ENCODE data around the gene TMEM131L. TPM values are rescaled to one million over a fixed set of nuclear protein-coding genes. Genes with fewer than 3 reads are reported as not detected.
A peak's percentile ranks its signal among the peaks of the same experiment; 100 is the strongest.
"Not testable (repeated sequence)": the region's sequence is repeated elsewhere in the genome, so short reads cannot be mapped to it uniquely, and the experiment has no call there.

TMEM131L gene
- total RNA-seq, 1 experiment from 2014 or later: 8.2 TPM

GRCh38 chr4:153499005-153499404, 32.8 kb downstream of the TMEM131L start:
- DNase-seq (ENCODE audit: low read depth): no peak

DNA sequence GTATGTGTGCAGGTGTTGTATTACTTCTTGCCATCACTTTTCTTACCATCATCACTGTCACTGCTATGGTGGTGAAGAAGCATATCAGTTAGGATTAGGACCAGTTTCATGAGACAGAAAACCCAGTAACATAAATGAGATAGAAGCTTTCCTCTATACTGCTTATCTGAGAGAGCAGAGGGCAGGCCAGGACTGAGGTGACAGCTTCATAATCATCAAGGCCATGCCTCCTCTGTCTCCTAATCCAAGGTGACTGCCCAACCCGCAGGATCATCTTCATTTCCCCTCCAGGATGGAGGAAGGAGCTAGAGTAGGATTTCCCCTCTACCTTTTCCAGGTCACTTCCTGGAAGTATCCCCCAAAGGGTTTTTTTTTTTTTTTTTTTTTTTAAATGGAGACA, 35.4 kb downstream of the TMEM131L start:
- DNase-seq (ENCODE audit: low read depth): no peak

- no peak for DNase-seq (ENCODE audit: low read depth)
Observed at GRCh38 chr4:153502584-153502983, 36.4 kb downstream of the TMEM131L start.

DNA sequence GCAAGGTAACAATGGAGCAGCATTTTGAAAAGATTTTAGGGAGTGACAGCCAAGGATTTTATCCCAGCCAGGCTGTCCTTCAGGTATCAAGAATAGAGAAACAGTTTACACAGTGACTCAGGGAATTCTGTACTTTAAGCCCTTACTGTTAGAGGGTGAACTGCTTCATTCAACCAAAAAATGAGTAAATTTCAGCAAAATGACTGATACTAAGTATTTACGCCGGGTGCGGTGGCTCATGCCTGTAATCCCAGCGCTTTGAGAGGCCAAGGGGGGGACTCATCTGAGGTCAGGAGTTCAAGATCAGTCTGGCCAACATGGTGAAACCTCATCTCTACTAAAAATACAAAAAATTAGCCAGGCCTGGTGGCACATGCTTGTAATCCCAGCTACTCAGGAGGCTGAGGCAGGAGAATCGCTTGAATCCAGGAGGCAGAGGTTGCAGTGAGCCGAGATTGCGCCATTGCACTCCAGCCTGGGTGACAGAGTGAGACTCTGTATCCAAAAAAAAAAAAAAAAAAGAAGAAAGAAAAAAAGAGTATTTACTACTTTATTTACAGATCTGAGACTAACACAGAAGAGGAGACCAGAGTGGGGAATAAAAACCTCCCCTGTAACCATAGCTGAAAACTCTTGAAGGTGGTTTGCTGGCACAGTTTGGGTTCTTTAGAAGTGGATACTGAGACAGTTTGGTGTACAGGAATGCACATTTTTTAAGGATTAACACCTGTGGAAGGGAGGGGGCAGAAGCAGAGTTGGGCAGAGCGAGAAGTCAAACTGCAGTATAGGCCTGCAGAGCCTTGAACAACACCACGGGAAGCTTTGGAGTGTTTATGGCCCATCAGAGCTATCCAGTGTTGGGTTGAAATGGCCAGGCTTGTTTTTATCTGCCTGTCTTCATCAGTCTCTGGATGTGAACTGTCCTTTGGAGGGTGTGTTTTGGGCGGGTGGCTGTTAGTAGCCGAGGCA, 40.5 kb downstream of the TMEM131L start:
- no peak for DNase-seq (ENCODE audit: low read depth)

DNA sequence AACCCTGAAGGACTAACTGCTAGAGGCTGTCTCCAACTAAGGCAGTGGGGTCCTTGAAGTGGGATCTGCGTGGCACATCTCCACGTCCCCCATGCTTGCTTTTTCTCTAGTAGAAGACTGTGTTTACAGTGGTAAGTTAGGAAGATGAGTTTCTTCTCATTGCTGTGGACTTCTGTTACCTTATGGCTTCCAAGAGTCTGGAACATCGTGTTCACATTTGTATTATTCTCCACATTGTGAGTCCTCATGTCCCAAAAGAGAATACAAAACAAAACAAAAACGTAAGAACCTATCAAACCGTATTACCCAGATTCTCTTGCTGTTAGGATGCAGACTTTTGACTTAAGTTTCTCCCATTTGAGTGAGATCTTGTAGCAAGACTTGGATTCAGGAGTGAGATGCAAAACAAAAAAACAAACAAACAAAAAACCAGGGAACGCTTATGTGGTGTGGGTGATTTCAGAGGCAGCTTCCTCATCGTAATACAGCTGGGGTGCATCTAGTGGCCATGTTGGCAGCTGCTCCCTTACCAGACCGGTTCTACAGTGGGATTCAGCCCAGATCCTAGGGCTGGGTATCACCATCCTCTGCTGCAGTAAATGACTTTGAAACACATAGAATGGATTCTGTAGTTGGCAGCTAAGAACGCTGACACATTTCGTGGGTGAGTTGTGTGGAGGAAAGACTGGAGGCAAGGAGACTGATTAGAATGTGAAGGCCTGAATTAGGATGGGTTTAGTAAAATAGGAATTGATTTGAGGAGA, 41.3 kb downstream of the TMEM131L start:
- no peak for DNase-seq (ENCODE audit: low read depth)

DNA sequence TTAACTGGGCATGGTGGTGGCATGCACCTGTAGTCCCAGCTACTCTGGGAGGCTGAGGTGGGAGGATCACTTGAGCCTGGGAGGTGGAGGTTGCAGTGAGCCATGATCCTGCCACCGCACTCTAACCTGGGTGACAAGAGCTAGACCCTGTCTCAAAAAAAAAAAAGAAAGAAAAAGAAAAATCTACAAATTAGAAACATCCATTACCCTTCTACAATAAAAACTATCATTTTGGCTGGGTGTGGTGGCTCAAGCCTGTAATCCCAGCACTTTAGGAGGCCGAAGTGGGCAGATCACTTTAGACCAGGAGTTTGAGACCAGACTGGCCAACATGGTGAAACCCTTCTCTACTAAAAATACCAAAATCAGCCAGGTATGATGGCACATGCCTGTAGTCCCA, 43.1 kb downstream of the TMEM131L start:
- DNase-seq (ENCODE audit: low read depth): not testable (repeated sequence)

DNA sequence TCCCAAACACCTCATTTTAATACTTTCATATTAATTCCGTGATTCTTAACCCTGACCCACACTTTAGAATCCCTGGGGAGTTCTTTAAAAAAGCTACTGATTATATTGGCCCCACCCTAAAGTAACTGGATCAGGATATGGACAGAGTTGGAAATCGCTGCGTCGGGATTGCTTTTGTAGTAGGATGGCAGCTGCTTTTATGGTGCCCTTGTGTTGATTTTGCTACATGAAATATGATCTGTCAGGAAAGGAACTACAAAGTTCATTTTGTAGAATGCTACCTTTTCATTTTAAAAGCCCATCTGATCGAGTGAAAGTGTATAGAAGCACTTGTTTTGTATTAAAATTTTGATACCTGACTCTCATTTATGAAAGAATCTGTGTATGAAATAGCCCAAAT, 43.6 kb downstream of the TMEM131L start:
- DNase-seq (ENCODE audit: low read depth): no peak

- no peak for DNase-seq (ENCODE audit: low read depth)
Observed at GRCh38 chr4:153510252-153511001, 44.3 kb downstream of the TMEM131L start.

GRCh38 chr4:153511104-153511503, 44.9 kb downstream of the TMEM131L start:
- no peak for DNase-seq (ENCODE audit: low read depth)

- DNase-seq (ENCODE audit: low read depth): no peak
Observed at GRCh38 chr4:153512162-153512852, 46.1 kb downstream of the TMEM131L start.

DNA sequence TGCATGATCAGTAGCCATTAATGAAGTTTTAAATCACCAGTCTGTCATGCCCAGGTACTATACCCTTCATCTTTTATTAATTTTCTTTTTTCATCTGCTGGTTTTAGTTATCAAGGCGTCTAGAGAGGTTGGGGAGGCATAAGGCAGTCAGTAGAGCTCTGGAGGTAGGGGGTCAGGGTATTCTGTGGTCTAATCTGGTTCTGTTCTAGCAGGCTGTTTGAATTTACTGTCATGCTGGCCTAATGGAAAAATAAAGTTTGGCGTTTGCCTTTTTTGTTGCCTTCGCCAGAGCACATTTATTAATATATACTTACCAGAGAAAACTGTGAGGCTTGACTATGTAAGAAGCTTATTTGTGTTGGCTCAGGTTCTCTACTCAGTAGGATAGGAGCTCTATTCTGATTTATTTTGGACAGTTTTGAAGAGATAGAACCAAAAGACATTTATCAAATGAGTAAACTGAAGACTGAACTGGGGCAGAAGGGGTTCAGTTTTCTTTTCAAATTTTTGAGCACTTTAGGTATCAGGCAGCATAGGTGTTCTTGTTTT, 46.9 kb downstream of the TMEM131L start:
- no peak for DNase-seq (ENCODE audit: low read depth)

GRCh38 chr4:153513596-153513995, 47.4 kb downstream of the TMEM131L start:
- DNase-seq (ENCODE audit: low read depth): peak; percentile 61

DNA sequence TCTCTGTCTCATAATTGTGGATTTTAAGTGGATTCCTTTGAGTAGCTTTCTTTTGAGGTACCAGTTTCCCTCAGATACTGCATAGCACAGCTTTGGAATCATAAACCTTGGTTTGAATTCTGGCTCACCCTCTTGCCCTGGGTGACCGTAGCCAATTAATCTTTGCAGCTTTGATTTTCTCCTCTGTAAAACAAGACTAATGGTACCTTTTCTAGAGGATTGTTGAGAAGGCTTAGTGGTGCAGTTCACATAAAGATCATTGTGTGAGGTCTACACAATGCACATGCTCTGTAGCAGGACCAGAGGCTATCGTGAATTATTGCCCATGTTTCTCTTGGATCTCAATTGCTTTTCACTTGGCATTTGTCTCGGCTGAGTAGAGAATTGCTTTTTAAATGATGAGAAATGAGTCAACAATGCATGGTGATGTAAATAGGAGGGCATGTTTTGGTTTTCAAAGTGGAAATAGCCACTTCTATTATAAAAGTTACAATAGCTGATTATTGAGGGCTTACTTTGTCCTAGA, 47.9 kb downstream of the TMEM131L start:
- peak; percentile 72 for DNase-seq (ENCODE audit: low read depth)

DNA sequence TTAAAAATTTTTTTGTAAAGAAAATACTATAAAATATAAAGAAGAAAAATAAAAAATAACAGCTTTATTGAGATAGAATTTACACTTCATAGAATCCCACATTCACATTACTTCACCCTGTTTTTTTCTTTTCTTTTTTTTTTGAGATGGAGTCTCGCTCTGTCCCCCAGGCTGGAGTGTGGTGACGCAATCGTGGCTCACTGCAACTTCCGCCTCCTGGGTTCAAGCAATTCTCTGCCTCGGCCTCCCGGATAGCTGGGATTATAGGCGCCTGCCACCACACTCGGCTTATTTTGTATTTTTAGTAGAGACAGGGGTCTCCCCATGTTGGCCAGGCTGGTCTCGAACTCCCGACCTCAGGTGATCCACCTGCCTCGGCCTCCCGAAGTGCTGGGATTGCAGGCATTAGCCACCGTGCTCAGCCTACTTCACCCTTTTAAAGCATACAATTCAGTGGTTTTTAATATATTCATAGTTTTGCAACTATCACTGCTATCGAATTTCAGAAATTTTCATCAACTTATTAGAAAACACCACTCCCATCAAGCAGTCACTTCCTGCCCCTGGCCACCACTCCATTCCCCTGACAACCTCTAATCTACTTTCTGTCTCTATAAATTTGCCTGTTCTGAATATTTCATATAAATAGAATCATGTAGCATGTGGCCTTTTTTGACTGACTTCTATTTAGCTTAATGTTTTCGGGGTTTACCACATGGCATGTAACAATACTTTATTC, 48.7 kb downstream of the TMEM131L start:
- DNase-seq (ENCODE audit: low read depth): no peak

GRCh38 chr4:153517159-153517558, 51.0 kb downstream of the TMEM131L start:
- DNase-seq (ENCODE audit: low read depth): no peak

GRCh38 chr4:153518001-153518400, 51.8 kb downstream of the TMEM131L start:
- no peak for DNase-seq (ENCODE audit: low read depth)

GRCh38 chr4:153518637-153519389, 52.7 kb downstream of the TMEM131L start:
- DNase-seq (ENCODE audit: low read depth): no peak

- DNase-seq (ENCODE audit: low read depth): no peak
Observed at GRCh38 chr4:153519687-153520086, 53.5 kb downstream of the TMEM131L start.

DNA sequence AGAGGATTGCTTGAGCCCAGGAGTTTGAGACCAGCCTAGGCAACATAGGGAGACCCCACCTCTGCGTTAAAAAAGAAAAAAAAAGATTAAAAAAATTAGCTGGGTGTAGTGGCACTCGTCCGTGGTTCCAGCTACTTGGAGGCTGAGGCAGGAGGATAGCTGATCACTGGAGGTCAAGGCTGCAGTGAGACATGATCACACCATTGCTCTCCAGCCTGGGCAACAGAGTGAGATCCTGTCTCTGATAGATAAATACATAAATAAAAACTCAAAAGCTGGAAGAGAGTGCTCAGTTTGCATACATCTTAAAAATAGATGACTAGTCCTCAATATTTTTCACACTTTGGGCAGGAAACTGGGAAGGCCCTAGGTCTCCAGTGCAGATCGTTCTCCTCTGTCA, 54.1 kb downstream of the TMEM131L start:
- DNase-seq (ENCODE audit: low read depth): no peak

Data from M059J (cell line).